ENCODE results near the gene HSD17B8. TPM values are rescaled to one million over a fixed set of nuclear protein-coding genes. Genes with fewer than 3 reads are reported as not detected.

The HSD17B8 gene
- 9.7 to 16.5 TPM (median 14.8 TPM) in 5 replicates for total RNA-seq (2022; extraction: Qiagen RNA extraction; ENCODE audit: low read depth)

DNA sequence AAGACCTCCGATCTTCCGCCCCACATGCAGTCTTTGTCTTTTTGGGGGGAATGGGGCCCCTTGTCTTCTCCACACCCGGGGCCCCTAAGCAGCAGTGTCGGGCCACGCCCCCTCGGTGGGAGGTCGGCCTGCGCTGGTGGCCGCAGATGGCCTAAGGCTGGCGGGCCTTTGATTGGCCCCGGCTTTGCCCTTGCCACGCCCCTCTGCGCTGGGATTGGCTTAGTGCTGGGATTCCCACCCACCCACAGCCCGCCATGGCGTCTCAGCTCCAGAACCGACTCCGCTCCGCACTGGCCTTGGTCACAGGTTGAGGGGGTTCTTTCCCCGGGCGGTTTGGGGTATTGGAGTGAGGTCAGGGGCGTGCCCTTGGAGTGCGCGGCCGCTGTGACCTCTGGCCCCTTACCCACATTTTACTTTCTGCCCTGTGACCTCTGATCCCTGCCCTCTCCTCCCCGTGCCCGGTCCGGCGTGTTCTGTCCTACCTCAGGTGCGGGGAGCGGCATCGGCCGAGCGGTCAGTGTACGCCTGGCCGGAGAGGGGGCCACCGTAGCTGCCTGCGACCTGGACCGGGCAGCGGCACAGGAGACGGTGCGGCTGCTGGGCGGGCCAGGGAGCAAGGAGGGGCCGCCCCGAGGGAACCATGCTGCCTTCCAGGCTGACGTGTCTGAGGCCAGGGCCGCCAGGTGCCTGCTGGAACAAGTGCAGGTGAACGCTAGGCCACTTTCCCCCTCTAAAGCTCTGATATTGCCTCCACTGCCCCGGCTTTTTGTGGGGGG is at the start of gene HSD17B8:
Gene HSD17B8, plus strand, starts transcription at position 241 of the 776 bp plus-strand sequence. Its CDS starts 14 bp downstream, at position 255.

DNA sequence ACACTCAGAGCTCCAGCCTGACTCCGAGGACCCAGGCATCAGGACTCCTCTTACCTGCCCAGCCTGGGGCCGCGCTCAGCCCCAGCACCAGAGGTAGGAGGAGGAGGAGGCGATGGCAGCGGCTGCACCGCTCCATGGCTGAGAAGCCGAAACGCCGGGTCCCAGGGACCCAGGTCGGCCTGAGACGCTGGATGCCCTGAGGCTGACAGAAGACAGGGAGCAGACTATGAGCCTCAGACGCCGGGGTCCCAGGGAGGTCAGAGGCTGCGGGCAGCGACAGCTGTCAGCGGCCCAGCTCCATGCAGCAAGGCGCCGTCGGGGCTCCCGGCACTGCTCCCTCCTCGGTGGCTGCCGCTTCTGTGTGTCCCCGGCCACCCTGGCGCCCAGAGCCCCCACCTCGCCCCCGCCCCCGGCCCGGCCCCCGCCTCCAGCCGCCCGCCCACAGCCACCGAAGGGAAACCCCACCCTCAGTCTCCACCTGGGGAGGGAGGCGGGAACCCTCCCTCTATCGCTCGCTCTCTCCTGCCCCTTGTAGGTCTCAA is 12.3 kb upstream of the HSD17B8 start, which contains the start of gene COL11A2:
Gene COL11A2, minus strand, starts transcription at position 363 of the 542 bp plus-strand sequence. Its CDS starts 227 bp downstream, at position 136.

DNA sequence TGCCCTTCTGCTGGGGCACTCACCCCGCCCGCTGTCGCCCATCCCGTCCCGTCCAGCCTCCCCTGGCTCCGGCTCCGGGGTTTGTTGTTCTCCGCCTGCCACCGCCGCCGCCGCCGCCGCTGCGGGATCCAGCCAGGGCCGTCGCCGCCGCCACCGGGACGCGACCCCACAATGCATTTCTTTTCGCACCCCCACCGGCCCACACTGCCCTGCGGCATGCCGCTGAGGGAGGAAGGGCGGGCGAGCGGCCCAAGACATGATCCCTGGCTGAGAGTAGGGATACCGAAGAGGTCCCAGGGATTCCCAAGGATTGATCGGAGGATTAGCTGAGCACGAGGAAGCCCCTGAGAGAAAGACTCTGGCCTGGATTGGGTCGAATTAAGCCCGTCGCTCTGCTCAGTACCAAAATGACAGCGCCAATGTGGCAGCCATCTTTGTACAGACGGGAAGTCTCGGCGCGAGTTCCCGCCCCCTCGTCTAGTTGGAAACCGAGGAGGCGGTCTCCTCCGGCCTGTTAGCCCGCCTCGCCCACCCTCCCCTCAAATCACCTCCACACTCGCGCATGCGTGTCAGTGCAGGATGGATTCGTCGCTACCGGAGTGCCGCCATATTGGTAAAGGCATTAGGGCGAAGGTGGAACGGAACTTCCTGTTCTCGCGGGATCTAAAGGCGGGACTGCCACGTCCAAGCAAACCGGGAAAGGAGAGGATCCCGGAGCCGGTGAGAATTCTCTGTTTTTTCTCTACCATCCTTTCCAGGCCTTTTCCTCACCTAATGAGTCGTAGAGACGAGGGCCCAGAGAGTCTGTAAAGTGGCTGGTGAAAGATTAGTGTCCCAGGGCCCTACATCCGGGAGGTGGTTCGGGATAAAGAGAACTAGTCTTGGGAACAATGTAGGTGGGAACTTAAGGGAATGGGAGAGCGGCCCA is 4.0 kb upstream of the HSD17B8 start, which contains the start of the genes RXRB and SLC39A7:
Gene RXRB, minus strand, starts transcription at position 447 of the 928 bp plus-strand sequence. Its CDS starts 189 bp downstream, at position 258.
Gene SLC39A7, plus strand, starts transcription at position 649 of the 928 bp plus-strand sequence. CDS start 379 bp downstream, outside the sequence.

DNA sequence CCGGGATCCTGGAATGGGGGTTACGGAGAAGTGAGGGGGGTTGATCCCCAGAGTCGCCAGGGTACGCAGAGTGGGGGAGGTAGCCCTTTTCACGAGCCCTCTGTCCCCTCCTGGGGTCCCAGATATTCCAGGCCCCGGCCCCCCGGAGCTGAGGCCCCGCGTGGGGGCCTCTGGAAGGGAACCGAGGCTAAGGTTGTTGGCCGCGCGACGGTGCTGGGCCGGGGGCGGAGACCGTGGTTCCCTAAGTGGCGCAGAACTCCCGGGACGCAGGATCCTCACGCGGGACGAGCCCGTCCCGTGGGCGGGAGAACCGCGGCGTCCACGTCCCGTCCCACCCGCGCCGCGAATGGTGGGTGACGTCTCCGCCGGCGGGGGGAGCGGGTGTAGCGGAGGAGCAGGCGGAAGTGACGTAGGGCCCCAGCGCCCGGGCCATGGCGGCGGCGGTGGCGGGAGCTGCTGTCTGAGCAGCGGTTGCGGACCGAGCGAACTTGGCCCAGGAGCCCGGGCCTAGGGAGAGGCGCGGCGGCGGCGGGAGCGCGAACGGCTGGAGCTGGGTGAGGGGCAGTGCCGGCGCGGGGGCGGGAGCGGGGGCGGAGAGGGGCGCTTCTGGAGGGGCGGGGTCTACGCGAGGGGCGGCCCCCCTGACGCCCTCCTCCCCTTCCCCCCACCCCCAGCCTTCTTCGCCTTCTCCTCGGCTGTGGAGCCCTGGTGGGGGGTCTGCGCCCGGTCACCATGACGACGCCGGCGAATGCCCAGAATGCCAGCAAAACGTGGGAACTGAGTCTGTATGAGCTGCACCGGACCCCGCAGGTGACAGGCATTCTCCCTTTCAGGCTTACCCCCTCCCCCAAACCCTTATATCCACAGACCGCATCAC is 3.9 kb downstream of the HSD17B8 start, which contains the start of gene RING1:
Gene RING1, plus strand, starts transcription at position 410 of the 877 bp plus-strand sequence. Its CDS starts 323 bp downstream, at position 733.

Other genes starting within 250 kb of the HSD17B8 start
- gene BRD2, start 236.1 kb upstream of the HSD17B8 start, total RNA-seq (2022; extraction: Qiagen RNA extraction; ENCODE audit: low read depth) = 127 to 155 TPM (median 130 TPM) in 5 replicates
- gene HLA-DOA, start 195.1 kb upstream of the HSD17B8 start, total RNA-seq (2022; extraction: Qiagen RNA extraction; ENCODE audit: low read depth) = not detected in 5 replicates
- gene HLA-DPA1, start 131.0 kb upstream of the HSD17B8 start, total RNA-seq (2022; extraction: Qiagen RNA extraction; ENCODE audit: low read depth) = 0.05 TPM in 1 of 5 replicates, not detected in the others
- not detected in 5 replicates for gene HLA-DPB1, start 128.7 kb upstream of the HSD17B8 start, total RNA-seq (2022; extraction: Qiagen RNA extraction; ENCODE audit: low read depth)
- 0.71 to 1.5 TPM (median 0.79 TPM) in 5 replicates for gene COL11A2, start 12.2 kb upstream of the HSD17B8 start, total RNA-seq (2022; extraction: Qiagen RNA extraction; ENCODE audit: low read depth)
- gene RXRB, start 4.0 kb upstream of the HSD17B8 start, total RNA-seq (2022; extraction: Qiagen RNA extraction; ENCODE audit: low read depth) = 14.6 to 23.6 TPM (median 21.7 TPM) in 5 replicates
- 99.1 to 115 TPM (median 112 TPM) in 5 replicates for gene SLC39A7, start 3.8 kb upstream of the HSD17B8 start, total RNA-seq (2022; extraction: Qiagen RNA extraction; ENCODE audit: low read depth)
- 19.0 to 27.0 TPM (median 24.7 TPM) in 5 replicates for gene RING1, start 3.8 kb downstream of the HSD17B8 start, total RNA-seq (2022; extraction: Qiagen RNA extraction; ENCODE audit: low read depth)
- gene VPS52, start 67.2 kb downstream of the HSD17B8 start, total RNA-seq (2022; extraction: Qiagen RNA extraction; ENCODE audit: low read depth) = 17.5 to 19.4 TPM (median 18.5 TPM) in 5 replicates
- 2,468 to 2,870 TPM (median 2,583 TPM) in 5 replicates for gene RPS18, start 67.4 kb downstream of the HSD17B8 start, total RNA-seq (2022; extraction: Qiagen RNA extraction; ENCODE audit: low read depth)
- gene B3GALT4, start 72.5 kb downstream of the HSD17B8 start, total RNA-seq (2022; extraction: Qiagen RNA extraction; ENCODE audit: low read depth) = 0.47 to 1.1 TPM (median 0.66 TPM) in 5 replicates
- gene WDR46, start 84.6 kb downstream of the HSD17B8 start, total RNA-seq (2022; extraction: Qiagen RNA extraction; ENCODE audit: low read depth) = 51.7 to 59.6 TPM (median 56.5 TPM) in 5 replicates
- gene PFDN6, start 84.9 kb downstream of the HSD17B8 start, total RNA-seq (2022; extraction: Qiagen RNA extraction; ENCODE audit: low read depth) = 95.5 to 148 TPM (median 103 TPM) in 5 replicates
- 9.4 to 15.3 TPM (median 14.0 TPM) in 5 replicates for gene RGL2, start 94.3 kb downstream of the HSD17B8 start, total RNA-seq (2022; extraction: Qiagen RNA extraction; ENCODE audit: low read depth)
- gene TAPBP, start 109.4 kb downstream of the HSD17B8 start, total RNA-seq (2022; extraction: Qiagen RNA extraction; ENCODE audit: low read depth) = 30.8 to 42.7 TPM (median 36.7 TPM) in 5 replicates
- 2.1 to 5.4 TPM (median 4.1 TPM) in 5 replicates for gene ZBTB22, start 113.1 kb downstream of the HSD17B8 start, total RNA-seq (2022; extraction: Qiagen RNA extraction; ENCODE audit: low read depth)
- 38.1 to 39.7 TPM (median 38.5 TPM) in 5 replicates for gene DAXX, start 118.3 kb downstream of the HSD17B8 start, total RNA-seq (2022; extraction: Qiagen RNA extraction; ENCODE audit: low read depth)
- gene KIFC1, start 187.2 kb downstream of the HSD17B8 start, total RNA-seq (2022; extraction: Qiagen RNA extraction; ENCODE audit: low read depth) = 33.8 to 49.0 TPM (median 44.2 TPM) in 5 replicates
- gene PHF1, start 206.4 kb downstream of the HSD17B8 start, total RNA-seq (2022; extraction: Qiagen RNA extraction; ENCODE audit: low read depth) = 10.0 to 20.7 TPM (median 17.9 TPM) in 5 replicates
- gene CUTA, start 213.5 kb downstream of the HSD17B8 start, total RNA-seq (2022; extraction: Qiagen RNA extraction; ENCODE audit: low read depth) = 139 to 237 TPM (median 202 TPM) in 5 replicates
- gene SYNGAP1, start 215.4 kb downstream of the HSD17B8 start, total RNA-seq (2022; extraction: Qiagen RNA extraction; ENCODE audit: low read depth) = 3.7 to 9.2 TPM (median 5.1 TPM) in 5 replicates
- gene ZBTB9, start 249.9 kb downstream of the HSD17B8 start, total RNA-seq (2022; extraction: Qiagen RNA extraction; ENCODE audit: low read depth) = 10.2 to 12.0 TPM (median 11.1 TPM) in 5 replicates